OCI-LY3 (cell line): ENCODE data around the gene EFHD1.

Experiments used
- CTCF ChIP-seq: fragments of 200-600, 300-600 bp; sonication (generic); IDR thresholded peaks from 2 replicates; pipeline ENCODE4 v1.5.1; 2014; ENCODE audit warnings: antibody characterized with exemption, low read length, low read depth
- EZH2phosphoT487 ChIP-seq: fragments of 200-600 bp; shearing (Covaris generic); IDR thresholded peaks from 2 replicates; pipeline ENCODE4 v1.6.1; 2018; ENCODE audit warnings: antibody characterized with exemption, mixed run types, low read depth

GRCh38 chr2:232588031-232588430 lies 45.4 kb upstream of the EFHD1 start:
- TF ChIP-seq CTCF (no peak), EZH2phosphoT487 (no peak)
